Measurements from ENCODE around the gene CHST7. TPM values are rescaled to one million over a fixed set of nuclear protein-coding genes. Genes with fewer than 3 reads are reported as not detected.

Gene CHST7
- total and polyA plus RNA-seq, 12 donors: 3.5 to 27.7 (median 8.6) TPM

- Histone ChIP-seq H3K27ac (peak overlapping the region in 4 of 10 donors; percentile 35 to 72 (median 67)), H3K4me1 (peaks cover 3 to 51% (median 28%) of the 10 kb centered on the region in 9 donors), H3K27me3 (peaks cover 0 to 20% (median 0%) of the 10 kb centered on the region in 7 donors), H3K9me3 (no peaks in the 10 kb centered on the region), H3K4me3 (no peak overlapping the region), H3K36me3 (no peaks in the 10 kb centered on the region)
- WGBS, 2 donors: 100% methylated on average over 1 of the region's 1 CpG
- no peak for ATAC-seq
- no peak for TF ChIP-seq CTCF (IDR thresholded peaks at IDR 0.05)
- DNase-seq: no peak
- intact Hi-C loops (cut with DNase I): no loop called here
These were observed 56.6 kb downstream of the CHST7 start for GRCh38 chrX:46630141-46630540.

- 60 to 62% methylated on average over 3 of the region's 3 CpGs for WGBS, 2 donors
- intact Hi-C loops (cut with DNase I): no loop called here
- no peak overlapping the region for H3K27ac ChIP-seq
- H3K36me3 ChIP-seq: no peaks in the 10 kb centered on the region
- ATAC-seq (no peak), DNase-seq (no peak)
- no peak overlapping the region for H3K4me3 ChIP-seq
- peaks cover 0 to 33% (median 0%) of the 10 kb centered on the region in 7 donors for H3K27me3 ChIP-seq
- no peak for TF ChIP-seq CTCF (IDR thresholded peaks at IDR 0.05)
- H3K4me1 ChIP-seq: peaks cover 0 to 20% (median 6%) of the 10 kb centered on the region in 9 donors
- H3K9me3 ChIP-seq: no peaks in the 10 kb centered on the region
These were observed 61.0 kb downstream of the CHST7 start for GRCh38 chrX:46634577-46634976.

GRCh38 chrX:46635186-46635585 is 61.6 kb downstream of the CHST7 start:
- peaks cover 0 to 33% (median 0%) of the 10 kb centered on the region in 7 donors for H3K27me3 ChIP-seq
- no peak for ATAC-seq
- intact Hi-C loops (cut with DNase I): no loop called here
- DNase-seq: no peak
- H3K4me1 ChIP-seq: peaks cover 0 to 14% (median 4%) of the 10 kb centered on the region in 9 donors
- H3K36me3 ChIP-seq: no peaks in the 10 kb centered on the region
- no peak overlapping the region for H3K27ac ChIP-seq
- no peak for TF ChIP-seq CTCF (IDR thresholded peaks at IDR 0.05)
- no peak overlapping the region for H3K4me3 ChIP-seq
- H3K9me3 ChIP-seq: no peaks in the 10 kb centered on the region
- 93 to 96% methylated on average over 2 of the region's 2 CpGs for WGBS, 2 donors

- H3K27me3 ChIP-seq: peaks cover 0 to 33% (median 0%) of the 10 kb centered on the region in 7 donors
- WGBS, 2 donors: 80 to 83% methylated on average over 6 of the region's 6 CpGs
- H3K4me3 ChIP-seq: no peak overlapping the region
These were observed 62.7 kb downstream of the CHST7 start for GRCh38 chrX:46636223-46636622.

More at GRCh38 chrX:46636223-46636622, 62.7 kb downstream of the CHST7 start:
- Histone ChIP-seq H3K9me3 (no peaks in the 10 kb centered on the region), H3K27ac (no peak overlapping the region), H3K4me1 (peaks cover 0 to 12% (median 3%) of the 10 kb centered on the region in 9 donors), H3K36me3 (no peaks in the 10 kb centered on the region)
- intact Hi-C loops (cut with DNase I): no loop called here
- no peak for ATAC-seq
- no peak for TF ChIP-seq CTCF (IDR thresholded peaks at IDR 0.05)
- no peak for DNase-seq
